Thoracic aorta (tissue), 2 donors: Measurements from ENCODE around the gene MSI2. TPM values are rescaled to one million over a fixed set of nuclear protein-coding genes. Genes with fewer than 3 reads are reported as not detected.

ENCODE experiments used
- ATAC-seq: fragments of 150-250 bp; one replicate; pipeline ENCODE4 v1.8.0; 2017; ENCODE audit warnings: low read depth; ENCODE audit not compliant: insufficient number of reproducible peaks, low FRiP score
- DNase-seq: peaks from one replicate; pipeline ENCODE4 v3.0.0-alpha.2; 2020; ENCODE audit warnings: low spot score
- H3K27ac ChIP-seq, 2 donors: fragments of 200-600 bp; sonication (generic); 1 replicate in 1 of 2; 2 replicates in 1 of 2; pipeline ENCODE4 v1.5.1; 2016; ENCODE audit warnings: mild to moderate bottlenecking in 2 of 2, moderate library complexity in 2 of 2
- H3K27me3 ChIP-seq: fragments of 200-600 bp; sonication (generic); replicated peaks from 2 replicates; pipeline ENCODE4 v1.6.0; 2016; ENCODE audit warnings: mild to moderate bottlenecking; ENCODE audit not compliant: insufficient read depth
- H3K36me3 ChIP-seq: fragments of 200-600 bp; sonication (generic); one replicate; pipeline ENCODE4 v1.5.1; 2016
- H3K4me1 ChIP-seq, 2 donors: fragments of 200-600 bp; sonication (generic); 1 replicate in 1 of 2; 2 replicates in 1 of 2; pipeline versions ENCODE4 v1.5.1 to v1.6.0; 2016; ENCODE audit warnings: low read depth in 2 of 2, mild to moderate bottlenecking in 1 of 2; ENCODE audit not compliant: control insufficient read depth in 1 of 2
- H3K4me3 ChIP-seq: fragments of 200-600 bp; sonication (generic); 2 replicates; pipeline ENCODE4 v1.5.1; 2016; ENCODE audit warnings: mild to moderate bottlenecking
- H3K9me3 ChIP-seq: fragments of 200-600 bp; sonication (generic); 2 replicates; pipeline ENCODE4 v1.5.1; 2016
- CTCF ChIP-seq: fragments of 200-600 bp; sonication (generic); IDR thresholded peaks from one replicate; pipeline ENCODE4 v1.5.1; 2019; ENCODE audit warnings: antibody characterized with exemption
- total RNA-seq, 2 donors: library from RNA; depleted of rRNA; stranded (reverse); fragments of >200 nt; gene quantifications; one replicate each; pipeline versions ENCODE4 v1.1.0 to v1.2.3, GENCODE V29; 2016

Gene MSI2
- total RNA-seq, 2 donors from 2014 or later: 32.1 to 46.2 TPM

GRCh38 chr17:57651451-57651850 lies 395.1 kb downstream of the MSI2 start:
- DNase-seq (no peak), ATAC-seq (no peak)
- Histone ChIP-seq H3K4me1 (no peaks in the 10 kb centered on the region), H3K9me3 (no peaks in the 10 kb centered on the region), H3K36me3 (no peaks in the 10 kb centered on the region), H3K27ac (no peak overlapping the region), H3K27me3 (no peaks in the 10 kb centered on the region), H3K4me3 (no peak overlapping the region)
- TF ChIP-seq CTCF: no peak

- Histone ChIP-seq H3K9me3 (no peaks in the 10 kb centered on the region), H3K27ac (no peak overlapping the region), H3K36me3 (no peaks in the 10 kb centered on the region), H3K27me3 (no peaks in the 10 kb centered on the region), H3K4me1 (no peaks in the 10 kb centered on the region), H3K4me3 (no peak overlapping the region)
- no peak for TF ChIP-seq CTCF
- ATAC-seq (no peak), DNase-seq (no peak)
Measured at GRCh38 chr17:57651996-57652395, 395.7 kb downstream of the MSI2 start.

- DNase-seq (no peak), ATAC-seq (no peak)
- no peak for TF ChIP-seq CTCF
- H3K9me3 ChIP-seq: no peaks in the 10 kb centered on the region
- H3K27me3 ChIP-seq: no peaks in the 10 kb centered on the region
- no peak overlapping the region for H3K27ac ChIP-seq
- H3K36me3 ChIP-seq: no peaks in the 10 kb centered on the region
- no peaks in the 10 kb centered on the region for H3K4me1 ChIP-seq
- no peak overlapping the region for H3K4me3 ChIP-seq
Measured at GRCh38 chr17:57652811-57653210, 396.5 kb downstream of the MSI2 start.

- Histone ChIP-seq H3K9me3 (no peaks in the 10 kb centered on the region), H3K4me1 (no peaks in the 10 kb centered on the region), H3K27me3 (no peaks in the 10 kb centered on the region), H3K27ac (no peak overlapping the region), H3K36me3 (no peaks in the 10 kb centered on the region), H3K4me3 (no peak overlapping the region)
- ATAC-seq (no peak), DNase-seq (no peak)
- no peak for TF ChIP-seq CTCF
Measured at GRCh38 chr17:57653279-57653678, 397.0 kb downstream of the MSI2 start.

- no peak overlapping the region for H3K27ac ChIP-seq
- no peaks in the 10 kb centered on the region for H3K27me3 ChIP-seq
- H3K9me3 ChIP-seq: no peaks in the 10 kb centered on the region
- no peaks in the 10 kb centered on the region for H3K4me1 ChIP-seq
- ATAC-seq: no peak
- no peaks in the 10 kb centered on the region for H3K36me3 ChIP-seq
- H3K4me3 ChIP-seq: no peak overlapping the region
- no peak for TF ChIP-seq CTCF
- no peak for DNase-seq
Measured at GRCh38 chr17:57654040-57654775, 397.9 kb downstream of the MSI2 start.
